ENCODE results near the gene SYNPO2.

Gene SYNPO2

GRCh38 chr4:119080721-119081541 lies 192.3 kb downstream of the SYNPO2 start:
- TF ChIP-seq TCF12 (IDR thresholded peaks at IDR 0.05; ENCODE audit: low read depth) (no peak), CEBPB (IDR thresholded peaks at IDR 0.05) (no peak), MAX (IDR thresholded peaks at IDR 0.05) (no peak), NFIC (IDR thresholded peaks at IDR 0.05) (no peak), EP300 (IDR thresholded peaks at IDR 0.05; ENCODE audit: borderline replicate concordance) (no peak), CREB1 (IDR thresholded peaks at IDR 0.05; ENCODE audit: low read depth) (no peak), FOXM1 (IDR thresholded peaks at IDR 0.05; ENCODE audit: borderline replicate concordance, low read depth) (no peak), YY1 (IDR thresholded peaks at IDR 0.05; ENCODE audit: low read depth) (no peak), REST (IDR thresholded peaks at IDR 0.05; ENCODE audit: low read depth) (no peak)
- TF ChIP-seq, protein P1, sequence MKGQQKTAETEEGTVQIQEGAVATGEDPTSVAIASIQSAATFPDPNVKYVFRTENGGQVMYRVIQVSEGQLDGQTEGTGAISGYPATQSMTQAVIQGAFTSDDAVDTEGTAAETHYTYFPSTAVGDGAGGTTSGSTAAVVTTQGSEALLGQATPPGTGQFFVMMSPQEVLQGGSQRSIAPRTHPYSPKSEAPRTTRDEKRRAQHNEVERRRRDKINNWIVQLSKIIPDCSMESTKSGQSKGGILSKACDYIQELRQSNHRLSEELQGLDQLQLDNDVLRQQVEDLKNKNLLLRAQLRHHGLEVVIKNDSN (IDR thresholded peaks at IDR 0.05) = no peak

GRCh38 chr4:119081542-119081859 lies 192.8 kb downstream of the SYNPO2 start:
- no peak for TF ChIP-seq TEAD4 (IDR thresholded peaks at IDR 0.05)
- no peak for TF ChIP-seq RAD21 (IDR thresholded peaks at IDR 0.05; ENCODE audit: low read depth)
- no peak for TF ChIP-seq EGR1 (IDR thresholded peaks at IDR 0.05)
- no peak for TF ChIP-seq TCF12 (IDR thresholded peaks at IDR 0.05; ENCODE audit: low read depth)
- no peak for TF ChIP-seq EP300 (IDR thresholded peaks at IDR 0.05; ENCODE audit: borderline replicate concordance)
- TF ChIP-seq FOXM1 (IDR thresholded peaks at IDR 0.05; ENCODE audit: borderline replicate concordance, low read depth) = no peak
- TF ChIP-seq, protein P1 (IDR thresholded peaks at IDR 0.05) = no peak
- no peak for TF ChIP-seq NFIC (IDR thresholded peaks at IDR 0.05)
- TF ChIP-seq REST (IDR thresholded peaks at IDR 0.05; ENCODE audit: low read depth) = no peak
- TF ChIP-seq CEBPB (IDR thresholded peaks at IDR 0.05) = no peak
- no peak for TF ChIP-seq CREB1 (IDR thresholded peaks at IDR 0.05; ENCODE audit: low read depth)
- TF ChIP-seq YY1 (IDR thresholded peaks at IDR 0.05; ENCODE audit: low read depth) = no peak

- TF ChIP-seq FOXM1 (IDR thresholded peaks at IDR 0.05; ENCODE audit: borderline replicate concordance, low read depth) = no peak
- TF ChIP-seq YY1 (IDR thresholded peaks at IDR 0.05; ENCODE audit: low read depth) = no peak
- TF ChIP-seq, protein P1 (IDR thresholded peaks at IDR 0.05) = no peak
- TF ChIP-seq MAX (IDR thresholded peaks at IDR 0.05) = no peak
- TF ChIP-seq REST (IDR thresholded peaks at IDR 0.05; ENCODE audit: low read depth) = no peak
- TF ChIP-seq TEAD4 (IDR thresholded peaks at IDR 0.05) = no peak
- no peak for TF ChIP-seq CREB1 (IDR thresholded peaks at IDR 0.05; ENCODE audit: low read depth)
- TF ChIP-seq ZBTB7A (IDR thresholded peaks at IDR 0.05; ENCODE audit: low read depth) = no peak
- TF ChIP-seq TCF12 (IDR thresholded peaks at IDR 0.05; ENCODE audit: low read depth) = no peak
- TF ChIP-seq CEBPB (IDR thresholded peaks at IDR 0.05) = no peak
- no peak for TF ChIP-seq EGR1 (IDR thresholded peaks at IDR 0.05)
These were observed 193.3 kb downstream of the SYNPO2 start for GRCh38 chr4:119081943-119082342.

DNA sequence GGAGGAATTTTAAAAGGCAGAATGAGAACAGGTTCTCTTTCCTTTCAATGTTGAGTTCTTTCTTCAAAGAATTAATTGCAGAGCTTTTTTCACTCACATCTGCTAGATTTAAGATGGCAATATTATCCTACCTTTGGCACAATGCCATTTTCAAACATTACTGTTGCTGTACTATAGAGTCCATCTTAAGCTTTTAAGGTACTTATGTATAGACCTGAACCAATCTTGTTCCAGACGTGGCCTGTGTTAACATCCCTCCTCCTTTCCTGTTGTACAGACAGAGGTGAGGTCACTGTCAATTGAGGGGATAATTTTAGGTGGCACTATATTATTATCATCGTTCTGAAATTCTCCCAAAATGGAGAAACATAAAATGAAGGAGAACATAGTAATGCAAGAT lies 194.0 kb downstream of the SYNPO2 start:
- no peak for TF ChIP-seq TAF1 (IDR thresholded peaks at IDR 0.05; ENCODE audit: low read depth)
- TF ChIP-seq YY1 (IDR thresholded peaks at IDR 0.05; ENCODE audit: low read depth) = no peak
- TF ChIP-seq NFIC (IDR thresholded peaks at IDR 0.05) = no peak
- no peak for TF ChIP-seq TCF12 (IDR thresholded peaks at IDR 0.05; ENCODE audit: low read depth)
- TF ChIP-seq CREB1 (IDR thresholded peaks at IDR 0.05; ENCODE audit: low read depth) = no peak
- no peak for TF ChIP-seq TEAD4 (IDR thresholded peaks at IDR 0.05)
- no peak for TF ChIP-seq CEBPB (IDR thresholded peaks at IDR 0.05)
- no peak for TF ChIP-seq ZBTB7A (IDR thresholded peaks at IDR 0.05; ENCODE audit: low read depth)
- no peak for TF ChIP-seq EP300 (IDR thresholded peaks at IDR 0.05; ENCODE audit: borderline replicate concordance)
- no peak for TF ChIP-seq REST (IDR thresholded peaks at IDR 0.05; ENCODE audit: low read depth)
- no peak for TF ChIP-seq EGR1 (IDR thresholded peaks at IDR 0.05)
- TF ChIP-seq, protein P1 (IDR thresholded peaks at IDR 0.05) = no peak
- TF ChIP-seq MAX (IDR thresholded peaks at IDR 0.05) = no peak
- TF ChIP-seq FOXM1 (IDR thresholded peaks at IDR 0.05; ENCODE audit: borderline replicate concordance, low read depth) = no peak
- TF ChIP-seq RAD21 (IDR thresholded peaks at IDR 0.05; ENCODE audit: low read depth) = no peak
